HCT116 (cell line): ENCODE measurements around the gene NACAD. TPM values are rescaled to one million over a fixed set of nuclear protein-coding genes. Genes with fewer than 3 reads are reported as not detected.

Source experiments
- ATAC-seq: fragments of 200-7000 bp; cut with Tn5 transposase; 2 replicates; pipeline ENCODE4 v1.9.1; 2020; ENCODE audit warnings: mild to moderate bottlenecking, moderate library complexity
- BruUV-seq: library from RNA; stranded (reverse); fragments of 400-500 nt; replicated peaks from 2 replicates; lab custom pipeline; 2021; lab: Mats Ljungman, UMichigan
- CTCF ChIA-PET: fragments of 300-600 bp; sonication (Branson Sonifier 250); formaldehyde crosslinking; loops from one replicate; lab custom pipeline; 2021; ENCODE audit warnings: antibody characterized with exemption; lab: Charles Lee
- POLR2A ChIA-PET: fragments of 300-600, 350-600 bp; sonication (Branson Sonifier 250); formaldehyde crosslinking; loops from one replicate; lab custom pipeline; 2021; ENCODE audit warnings: antibody characterized with exemption; lab: Charles Lee
- RAD21 ChIA-PET, 2 experiments: fragments of 300-600 bp; sonication (Branson Sonifier 250); formaldehyde crosslinking; loops; one replicate each; lab custom pipeline; 2023; ENCODE audit warnings: low total read pairs in 2 of 2; ENCODE audit not compliant: uncharacterized antibody in 2 of 2, unreplicated experiment in 2 of 2, low non-redundant PET in 1 of 2; lab: Charles Lee
- DNase-seq: peaks from one replicate; pipeline ENCODE4 v3.0.0-alpha.2; 2010; ENCODE audit warnings: low read depth, low spot score
- H2AFZ ChIP-seq: fragments of 200-600 bp; shearing (Covaris generic), sonication (generic); 2 replicates; pipeline ENCODE4 v1.6.1; 2017; ENCODE audit warnings: low read depth, mixed run types, mixed read lengths, antibody characterized with exemption, low read length; ENCODE audit not compliant: poor library complexity, severe bottlenecking
- H3K27ac ChIP-seq: 2 replicates; pipeline ENCODE4 v1.5.1; 2012; ENCODE audit warnings: low read depth, low read length
- H3K27me3 ChIP-seq: fragments of 200-600 bp; sonication (generic); 2 replicates; pipeline ENCODE4 v1.6.1; 2016; ENCODE audit warnings: mixed run types, low read length, mixed read lengths; ENCODE audit not compliant: insufficient read depth
- H3K36me3 ChIP-seq, 2 experiments: fragments of 200-500 bp in 1 of 2; fragments of 200-600 bp in 1 of 2; sonication (Bioruptor generic) in 1 of 2; sonication (generic) in 1 of 2; 2 replicates each; pipeline versions ENCODE4 v1.5.1 to v1.6.1; 2014 to 2016; ENCODE audit warnings: low read length in 2 of 2, inconsistent platforms in 1 of 2, mixed read lengths in 1 of 2, mixed run types in 1 of 2; ENCODE audit not compliant: insufficient read depth in 2 of 2, control insufficient read depth in 1 of 2
- H3K4me1 ChIP-seq, 2 experiments: fragments of 200-600 bp in 1 of 2; sonication (generic) in 1 of 2; 2 replicates each; pipeline versions ENCODE4 v1.5.1 to v1.6.1; 2012 to 2017; ENCODE audit warnings: low read length in 2 of 2, inconsistent platforms in 1 of 2, mild to moderate bottlenecking in 1 of 2, mixed read lengths in 1 of 2, mixed run types in 1 of 2, moderate library complexity in 1 of 2; ENCODE audit not compliant: insufficient read depth in 2 of 2, control insufficient read depth in 1 of 2
- H3K4me2 ChIP-seq: fragments of 200-600 bp; sonication (generic); 2 replicates; pipeline ENCODE4 v1.6.1; 2017; ENCODE audit warnings: mixed run types, low read length, mixed read lengths
- H3K4me3 ChIP-seq, 2 experiments: fragments of 200-600 bp in 1 of 2; sonication (generic) in 1 of 2; replicated peaks in 1 of 2; 2 replicates each; pipeline ENCODE4 v1.5.1; 2011 to 2016; ENCODE audit warnings: low read length in 2 of 2, control low read depth in 1 of 2, low read depth in 1 of 2, mild to moderate bottlenecking in 1 of 2, mixed read lengths in 1 of 2, mixed run types in 1 of 2
- H3K79me2 ChIP-seq: fragments of 200-600 bp; sonication (generic); 2 replicates; pipeline ENCODE4 v1.6.1; 2017; ENCODE audit warnings: mild to moderate bottlenecking, mixed run types, low read length, moderate library complexity, mixed read lengths; ENCODE audit not compliant: insufficient read depth
- H3K9ac ChIP-seq: fragments of 200-600 bp; sonication (generic); 2 replicates; pipeline ENCODE4 v1.6.1; 2016; ENCODE audit warnings: low read length, mixed read lengths
- H3K9me2 ChIP-seq: fragments of 200-600 bp; sonication (generic), shearing (Covaris generic); 2 replicates; pipeline ENCODE4 v1.6.1; 2017; ENCODE audit warnings: mixed run types, mild to moderate bottlenecking, moderate library complexity; ENCODE audit not compliant: insufficient read depth
- H3K9me3 ChIP-seq, 2 experiments: fragments of 200-500 bp in 1 of 2; fragments of 200-600 bp in 1 of 2; sonication (Bioruptor generic) in 1 of 2; sonication (generic) in 1 of 2; 2 replicates each; pipeline ENCODE4 v1.6.1; 2014 to 2017; ENCODE audit warnings: low read length in 2 of 2, mixed read lengths in 2 of 2, inconsistent platforms in 1 of 2, low read depth in 1 of 2, mild to moderate bottlenecking in 1 of 2, mixed run types in 1 of 2, moderate library complexity in 1 of 2; ENCODE audit not compliant: control insufficient read depth in 1 of 2, insufficient read depth in 1 of 2
- H4K20me1 ChIP-seq: fragments of 200-600 bp; sonication (generic), shearing (Covaris generic); 2 replicates; pipeline ENCODE4 v1.6.1; 2017; ENCODE audit warnings: mixed run types, mild to moderate bottlenecking, moderate library complexity; ENCODE audit not compliant: insufficient read depth
- EGR1 ChIP-seq: IDR thresholded peaks from 2 replicates; pipeline ENCODE4 v1.6.1; 2012; ENCODE audit warnings: low read depth
- ELF1 ChIP-seq: IDR thresholded peaks from 2 replicates; pipeline ENCODE4 v1.6.1; 2012; ENCODE audit warnings: low read depth, borderline replicate concordance
- EZH2phosphoT487 ChIP-seq: fragments of 200-600 bp; IDR thresholded peaks from 2 replicates; pipeline ENCODE4 v1.6.1; 2018; ENCODE audit warnings: antibody characterized with exemption, borderline replicate concordance
- POLR2A ChIP-seq: IDR thresholded peaks from 2 replicates; pipeline ENCODE4 v1.7.0; 2011; ENCODE audit warnings: borderline replicate concordance; ENCODE audit not compliant: insufficient read depth, insufficient read length; ENCODE audit errors: extremely low read depth
- POLR2AphosphoS5 ChIP-seq: IDR thresholded peaks from 2 replicates; pipeline ENCODE4 v1.6.1; 2011; ENCODE audit warnings: mild to moderate bottlenecking, low read depth, low read length, moderate library complexity
- RAD21 ChIP-seq: IDR thresholded peaks from 2 replicates; pipeline ENCODE4 v1.6.1; 2012; ENCODE audit warnings: low read depth, mild to moderate bottlenecking
- REST ChIP-seq: IDR thresholded peaks from 2 replicates; pipeline ENCODE4 v1.6.1; 2012; ENCODE audit warnings: low read depth
- YY1 ChIP-seq: IDR thresholded peaks from 2 replicates; pipeline ENCODE4 v1.6.1; 2011; ENCODE audit warnings: low read length, low read depth, moderate library complexity, mild to moderate bottlenecking; ENCODE audit not compliant: insufficient replicate concordance; ENCODE audit errors: extremely low read depth
- ZNF274 ChIP-seq: fragments of 200-500 bp; sonication (Bioruptor generic); IDR thresholded peaks from 2 replicates; pipeline ENCODE4 v1.6.1; 2014; ENCODE audit warnings: mild to moderate bottlenecking, low read depth, low read length, inconsistent platforms
- intact Hi-C: fragments of 100-400 bp; cut with micrococcal nuclease; formaldehyde crosslinking; loops from 2 replicates; pipeline ENCODE4 v1.10.0; 2022
- total RNA-seq: library from RNA; stranded (reverse); gene quantifications from one replicate; pipeline ENCODE4 v1.2.1, GENCODE V29; 2021; ENCODE audit not compliant: unreplicated experiment
- TF ChIP-seq, protein P1 (sequence below): IDR thresholded peaks from 2 replicates; pipeline ENCODE4 v1.6.1; 2011; ENCODE audit warnings: mild to moderate bottlenecking, low read length, moderate library complexity; ENCODE audit not compliant: insufficient replicate concordance; ENCODE audit errors: extremely low read depth
- TF ChIP-seq, protein P2 (sequence below), 3 experiments: fragments of 200-600 bp in 1 of 3; sonication (generic) in 1 of 3; IDR thresholded peaks in 2 of 3; conservative IDR thresholded peaks in 1 of 3; 2 replicates each; pipeline ENCODE4 v1.5.1; 2012 to 2017; ENCODE audit warnings: low read depth in 2 of 3, low read length in 2 of 3, antibody characterized with exemption in 1 of 3, borderline replicate concordance in 1 of 3, control low read depth in 1 of 3, mild to moderate bottlenecking in 1 of 3, mixed read lengths in 1 of 3, mixed run types in 1 of 3, moderate library complexity in 1 of 3; ENCODE audit not compliant: insufficient read depth in 1 of 3
- TF ChIP-seq, protein P3 (sequence below): IDR thresholded peaks from 2 replicates; pipeline ENCODE4 v1.6.1; 2012

The NACAD gene
- total RNA-seq, 1 experiment from 2014 or later = 0.05 TPM

DNA sequence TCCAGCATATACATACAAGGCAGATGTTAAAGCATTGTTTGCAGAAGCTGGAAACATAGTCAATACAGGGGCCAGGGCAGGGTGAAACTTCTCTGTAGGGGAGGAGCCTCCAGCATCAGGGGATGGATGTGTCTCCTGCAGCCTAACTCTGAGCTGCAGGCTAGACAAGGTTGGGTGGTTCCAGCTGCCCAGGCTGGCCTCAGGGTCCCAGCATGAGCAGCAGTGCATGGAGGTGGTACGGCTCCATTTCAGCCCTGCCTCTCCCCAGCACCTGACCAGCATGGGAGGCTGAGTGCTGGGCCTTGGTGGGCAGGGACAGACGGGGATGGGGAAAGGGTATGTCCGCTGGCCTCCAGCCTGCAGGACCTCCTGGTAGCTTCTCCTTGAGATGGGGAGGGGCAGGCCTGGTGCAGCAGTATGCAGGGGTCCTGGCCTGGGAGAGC is 30.1 kb upstream of the NACAD start:
- DNase-seq = no peak
- no peaks in the 10 kb centered on the region for H3K27me3 ChIP-seq
- TF ChIP-seq POLR2A (no peak), POLR2AphosphoS5 (no peak), EZH2phosphoT487 (no peak), REST (no peak), YY1 (no peak), ZNF274 (no peak), ELF1 (no peak), RAD21 (no peak), EGR1 (no peak)
- TF ChIP-seq, protein P1, sequence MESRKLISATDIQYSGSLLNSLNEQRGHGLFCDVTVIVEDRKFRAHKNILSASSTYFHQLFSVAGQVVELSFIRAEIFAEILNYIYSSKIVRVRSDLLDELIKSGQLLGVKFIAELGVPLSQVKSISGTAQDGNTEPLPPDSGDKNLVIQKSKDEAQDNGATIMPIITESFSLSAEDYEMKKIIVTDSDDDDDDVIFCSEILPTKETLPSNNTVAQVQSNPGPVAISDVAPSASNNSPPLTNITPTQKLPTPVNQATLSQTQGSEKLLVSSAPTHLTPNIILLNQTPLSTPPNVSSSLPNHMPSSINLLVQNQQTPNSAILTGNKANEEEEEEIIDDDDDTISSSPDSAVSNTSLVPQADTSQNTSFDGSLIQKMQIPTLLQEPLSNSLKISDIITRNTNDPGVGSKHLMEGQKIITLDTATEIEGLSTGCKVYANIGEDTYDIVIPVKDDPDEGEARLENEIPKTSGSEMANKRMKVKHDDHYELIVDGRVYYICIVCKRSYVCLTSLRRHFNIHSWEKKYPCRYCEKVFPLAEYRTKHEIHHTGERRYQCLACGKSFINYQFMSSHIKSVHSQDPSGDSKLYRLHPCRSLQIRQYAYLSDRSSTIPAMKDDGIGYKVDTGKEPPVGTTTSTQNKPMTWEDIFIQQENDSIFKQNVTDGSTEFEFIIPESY = no peak
- TF ChIP-seq, protein P2, sequence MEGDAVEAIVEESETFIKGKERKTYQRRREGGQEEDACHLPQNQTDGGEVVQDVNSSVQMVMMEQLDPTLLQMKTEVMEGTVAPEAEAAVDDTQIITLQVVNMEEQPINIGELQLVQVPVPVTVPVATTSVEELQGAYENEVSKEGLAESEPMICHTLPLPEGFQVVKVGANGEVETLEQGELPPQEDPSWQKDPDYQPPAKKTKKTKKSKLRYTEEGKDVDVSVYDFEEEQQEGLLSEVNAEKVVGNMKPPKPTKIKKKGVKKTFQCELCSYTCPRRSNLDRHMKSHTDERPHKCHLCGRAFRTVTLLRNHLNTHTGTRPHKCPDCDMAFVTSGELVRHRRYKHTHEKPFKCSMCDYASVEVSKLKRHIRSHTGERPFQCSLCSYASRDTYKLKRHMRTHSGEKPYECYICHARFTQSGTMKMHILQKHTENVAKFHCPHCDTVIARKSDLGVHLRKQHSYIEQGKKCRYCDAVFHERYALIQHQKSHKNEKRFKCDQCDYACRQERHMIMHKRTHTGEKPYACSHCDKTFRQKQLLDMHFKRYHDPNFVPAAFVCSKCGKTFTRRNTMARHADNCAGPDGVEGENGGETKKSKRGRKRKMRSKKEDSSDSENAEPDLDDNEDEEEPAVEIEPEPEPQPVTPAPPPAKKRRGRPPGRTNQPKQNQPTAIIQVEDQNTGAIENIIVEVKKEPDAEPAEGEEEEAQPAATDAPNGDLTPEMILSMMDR (IDR thresholded peaks at IDR 0.05 in 2 of 3, conservative IDR thresholded peaks at IDR 0.05 in 1 of 3; ENCODE audit: borderline replicate concordance in 1 of 3, insufficient read depth in 1 of 3, low read depth in 2 of 3, low read length in 2 of 3) = no peak
- TF ChIP-seq, protein P3, sequence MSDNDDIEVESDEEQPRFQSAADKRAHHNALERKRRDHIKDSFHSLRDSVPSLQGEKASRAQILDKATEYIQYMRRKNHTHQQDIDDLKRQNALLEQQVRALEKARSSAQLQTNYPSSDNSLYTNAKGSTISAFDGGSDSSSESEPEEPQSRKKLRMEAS = no peak
- TF ChIP-seq, all 23 proteins: peak for 0
- Histone ChIP-seq H3K36me3 (no peaks in the 10 kb centered on the region), H3K4me3 (no peak overlapping the region), H3K27ac (no peak overlapping the region), H2AFZ (no peak overlapping the region), H3K9me3 (no peaks in the 10 kb centered on the region), H3K9ac (no peak overlapping the region), H3K9me2 (no peaks in the 10 kb centered on the region), H3K79me2 (no peaks in the 10 kb centered on the region), H3K4me1 (no peaks in the 10 kb centered on the region), H4K20me1 (no peaks in the 10 kb centered on the region), H3K4me2 (no peak overlapping the region)
- no peak for ATAC-seq
- intact Hi-C loops = no loop called here
- ChIA-PET CTCF (no interaction called here), POLR2A (no interaction called here), RAD21 (no interaction called here)
- BruUV-seq = no TSS peak
